ENCODE results near the gene TNNI3K. TPM values are rescaled to one million over a fixed set of nuclear protein-coding genes. Genes with fewer than 3 reads are reported as not detected.

TNNI3K gene
- total RNA-seq, 1 experiment from 2014 or later: not detected

- TF ChIP-seq CTCF (conservative IDR thresholded peaks at IDR 0.05): no peak
- Histone ChIP-seq H3K9ac (ENCODE audit: extremely low read depth, insufficient read length, low read length) (no peak overlapping the region), H2BK20ac (ENCODE audit: low read depth, low read length, poor library complexity, severe bottlenecking) (no peak overlapping the region), H2BK5ac (ENCODE audit: insufficient read length, low read length) (no peak overlapping the region), H4K91ac (ENCODE audit: insufficient read length, low read depth, low read length) (no peak overlapping the region), H3K27me3 (ENCODE audit: insufficient read depth, low read length) (no peaks in the 10 kb centered on the region), H3T11ph (ENCODE audit: low read length) (no peak overlapping the region), H3K27ac (ENCODE audit: insufficient read length, low read depth, low read length) (no peak overlapping the region), H3K23me2 (ENCODE audit: insufficient read length, low read depth, low read length, poor library complexity, severe bottlenecking) (no peaks in the 10 kb centered on the region), H3K4me1 (ENCODE audit: insufficient read depth, low read length) (no peaks in the 10 kb centered on the region), H4K8ac (replicated peaks; ENCODE audit: insufficient read length, low read depth, low read length) (no peak overlapping the region), H3K9me3 (ENCODE audit: control insufficient read depth, low read depth, low read length) (no peaks in the 10 kb centered on the region), H2AK5ac (ENCODE audit: insufficient read length, low read length) (no peak overlapping the region), H3K4ac (ENCODE audit: low read depth, low read length) (no peak overlapping the region), H3K23ac (ENCODE audit: insufficient read length, low read depth, low read length) (no peak overlapping the region), H2BK12ac (ENCODE audit: insufficient read length, low read depth, low read length) (no peak overlapping the region), H2BK120ac (ENCODE audit: low read depth, low read length, poor library complexity, severe bottlenecking) (no peak overlapping the region), H4K5ac (ENCODE audit: insufficient read length, low read depth, low read length) (no peak overlapping the region), H3K79me1 (ENCODE audit: insufficient read depth, low read depth, low read length, poor library complexity, severe bottlenecking) (no peaks in the 10 kb centered on the region), H3K18ac (ENCODE audit: insufficient read length, low read depth, low read length) (no peak overlapping the region), H3K14ac (ENCODE audit: insufficient read depth, low read length) (no peak overlapping the region), H3K56ac (ENCODE audit: insufficient read length, low read depth, low read length) (no peak overlapping the region), H2BK15ac (ENCODE audit: low read depth, low read length) (no peak overlapping the region), H3K79me2 (ENCODE audit: insufficient read depth, low read length) (no peaks in the 10 kb centered on the region), H2AFZ (ENCODE audit: low read length) (no peak overlapping the region), H4K20me1 (ENCODE audit: control insufficient read depth, insufficient read depth, insufficient read length) (no peaks in the 10 kb centered on the region), H3K4me2 (ENCODE audit: insufficient read depth, insufficient read length, low read length) (no peak overlapping the region)
- DNase-seq: no peak
- no CpG with 5 or more reads among the region's 4 CpGs for WGBS (ENCODE audit: extremely low coverage, insufficient read length, low lambda C conversion rate)
- H3K27ac Mint-ChIP-seq: no peak overlapping the region
- no peak overlapping the region for H3K4me3 Mint-ChIP-seq
- no peaks in the 10 kb centered on the region for H3K36me3 Mint-ChIP-seq (ENCODE audit: insufficient read depth in 1 of 3, low read depth in 3 of 3)
- no peaks in the 10 kb centered on the region; the same call in none of the 2 replicates for H3K27me3 Mint-ChIP-seq (ENCODE audit: low read depth)
- no peaks in the 10 kb centered on the region for H3K9me3 Mint-ChIP-seq
- H3K4me1 Mint-ChIP-seq: no peaks in the 10 kb centered on the region
Measured at GRCh38 chr1:74431531-74431930, 196.3 kb downstream of the TNNI3K start.
